NCI-H1417 (cell line): ENCODE results near the gene TBL1X.
"Not testable (repeated sequence)": the region's sequence is repeated elsewhere in the genome, so short reads cannot be mapped to it uniquely, and the experiment has no call there.

ENCODE experiments used
- DNase-seq, 3 experiments: peaks; one replicate each; lab custom pipeline; 2025; lab: John Stamatoyannopoulos, UW

Gene TBL1X

GRCh38 chrX:9765072-9765736 lies 300.3 kb downstream of the TBL1X start:
- DNase-seq: no peak

DNA sequence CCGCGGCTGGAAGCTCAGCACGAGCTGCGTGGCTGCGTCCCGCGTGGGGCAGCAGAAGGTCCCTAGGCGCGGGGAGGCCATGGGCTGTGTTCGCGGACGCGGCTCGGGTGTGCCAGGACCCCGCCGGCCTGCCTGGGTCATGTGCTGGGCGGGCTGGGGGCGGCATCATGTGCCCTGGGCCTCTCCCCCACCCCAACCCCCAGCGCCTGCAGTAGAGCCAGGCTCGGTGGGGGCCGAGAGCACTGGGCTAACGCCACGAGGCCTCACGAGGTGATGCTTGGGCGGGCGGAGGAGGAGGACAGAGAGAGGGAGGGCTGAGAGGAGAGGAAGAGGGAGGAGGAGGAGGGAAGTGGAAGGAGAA lies 300.9 kb downstream of the TBL1X start, which contains the start of gene GPR143:
Gene GPR143, minus strand, starts transcription at position 111 of the 361 bp plus-strand sequence. Its CDS starts 30 bp downstream, at position 81.
- no peak for DNase-seq

- DNase-seq: peak in 1 of 3 experiments; percentile 12
Observed at GRCh38 chrX:9767375-9767774, 302.5 kb downstream of the TBL1X start.

DNA sequence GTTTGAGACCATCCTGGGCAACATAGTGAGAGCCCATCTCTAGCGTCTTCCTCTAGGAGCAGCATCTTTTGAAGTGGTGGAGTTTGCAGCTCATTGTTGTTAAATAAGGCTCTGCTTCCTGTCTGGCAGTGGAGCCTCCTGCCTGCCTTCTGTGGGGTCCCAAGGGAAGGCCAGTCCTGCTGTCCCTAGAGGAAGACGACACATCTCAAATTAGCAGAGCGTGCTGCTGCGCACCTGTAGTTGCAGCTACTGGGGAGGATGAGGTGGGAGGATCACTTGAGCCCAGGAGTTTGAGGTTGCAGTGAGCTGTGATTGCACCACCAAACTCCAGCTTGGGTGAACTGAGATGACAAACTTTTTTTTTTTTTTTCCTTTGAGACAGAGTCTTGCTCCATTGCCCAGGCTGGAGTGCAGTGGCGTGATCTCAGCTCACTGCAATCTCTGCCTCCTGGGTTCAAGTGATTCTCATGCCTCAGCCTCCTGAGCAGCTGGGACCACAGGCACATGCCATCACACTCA lies 303.5 kb downstream of the TBL1X start:
- DNase-seq: not testable (repeated sequence)

- DNase-seq: no peak
Observed at GRCh38 chrX:9770319-9770718, 305.5 kb downstream of the TBL1X start.

DNA sequence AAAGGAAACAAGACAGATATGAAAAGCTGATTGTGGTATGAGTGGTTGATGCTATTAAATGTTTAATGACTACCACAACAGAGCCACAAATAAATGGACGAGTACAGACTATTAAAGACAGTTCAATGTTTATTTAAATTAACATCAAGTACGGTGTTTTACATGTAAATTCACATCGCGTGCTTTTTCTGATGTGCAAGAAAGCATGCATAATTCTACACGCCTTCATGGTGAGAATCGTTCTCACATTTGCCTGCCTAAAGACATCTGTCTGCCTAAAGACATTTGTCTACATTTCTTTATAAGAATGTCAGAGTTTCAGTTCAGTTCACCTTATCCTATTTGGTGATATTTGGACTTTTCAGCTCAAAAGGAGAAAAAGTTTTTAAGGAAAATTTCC lies 308.1 kb downstream of the TBL1X start:
- DNase-seq: no peak

DNA sequence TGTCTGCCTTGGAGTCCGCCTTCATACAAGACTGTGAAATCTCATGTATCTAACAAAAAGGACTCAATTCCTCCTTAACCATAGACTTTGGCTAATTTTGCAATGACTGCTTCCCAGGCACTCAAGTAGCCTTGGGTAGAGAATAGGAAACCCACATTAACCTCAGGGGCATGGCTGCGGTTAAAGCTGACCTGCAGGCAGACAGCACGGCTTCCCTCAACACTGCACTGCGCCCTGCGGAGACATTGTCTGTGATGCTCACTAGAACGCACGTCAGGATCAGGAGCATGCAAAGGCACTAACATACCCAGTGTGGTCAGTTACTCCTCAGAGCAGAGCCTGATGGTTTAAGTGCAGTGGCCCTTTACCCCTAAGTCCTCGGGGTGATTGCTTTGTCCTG lies 311.1 kb downstream of the TBL1X start:
- DNase-seq: no peak

GRCh38 chrX:9781941-9782340 lies 317.1 kb downstream of the TBL1X start:
- no peak for DNase-seq

DNA sequence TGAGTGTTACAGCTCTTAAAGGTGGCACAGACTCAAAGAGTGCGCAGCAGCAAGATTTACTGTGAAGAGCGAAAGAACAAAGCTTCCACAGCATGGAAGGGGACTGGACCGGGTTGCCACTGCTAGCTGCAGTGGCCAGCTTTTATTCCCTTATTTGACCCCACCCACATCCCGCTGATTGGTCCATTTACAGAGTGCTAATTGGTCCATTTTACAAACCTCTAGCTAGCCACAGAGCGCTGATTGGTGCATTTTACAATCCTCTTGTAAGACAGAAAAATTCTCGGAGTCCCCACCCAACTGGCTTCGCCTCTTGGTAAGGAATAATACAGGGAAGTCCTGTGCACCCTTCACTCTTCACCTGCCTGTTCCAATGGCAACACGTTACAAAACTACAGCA lies 319.5 kb downstream of the TBL1X start:
- no peak for DNase-seq

DNA sequence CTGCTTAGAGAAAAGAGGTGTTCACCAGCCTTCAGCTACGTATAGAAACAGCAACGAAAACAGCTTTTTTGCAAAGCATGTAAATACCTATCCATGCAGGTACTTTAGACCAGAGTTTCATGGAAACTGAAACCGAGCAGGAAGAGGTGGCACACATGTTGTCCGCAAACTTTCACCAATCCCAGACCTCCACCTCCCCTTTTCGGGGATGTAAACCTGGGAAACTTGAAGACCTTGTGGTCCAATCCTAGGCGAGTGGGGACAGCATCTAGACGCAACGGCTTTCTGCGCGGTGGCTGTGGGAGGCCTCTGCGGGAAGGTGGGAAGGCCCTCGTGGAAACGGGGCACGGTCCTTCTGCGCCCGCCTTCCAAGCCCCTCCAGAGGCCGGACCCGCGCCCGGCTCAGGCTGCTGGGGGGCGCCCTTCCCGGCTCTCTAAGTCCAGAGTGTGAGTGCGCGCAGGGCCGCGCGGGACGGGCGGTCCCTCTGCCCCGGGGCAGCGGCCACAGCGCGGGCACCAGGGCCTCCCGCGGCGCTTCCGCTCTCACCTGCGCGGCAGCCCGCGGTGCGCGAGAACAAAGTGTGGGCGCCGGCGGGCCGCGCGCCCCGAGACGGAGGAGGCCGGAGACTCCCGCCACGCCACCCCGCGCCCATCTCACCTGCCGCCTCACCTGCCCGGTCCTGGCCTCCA lies 320.5 kb downstream of the TBL1X start:
- DNase-seq: peak in 2 of 3 experiments; percentile 59 to 78

- DNase-seq: peak in 2 of 3 experiments; percentile 65 to 80
Observed at GRCh38 chrX:9785944-9786797, 321.3 kb downstream of the TBL1X start, which contains the start of gene SHROOM2. SHROOM2 (plus strand) TSS chrX:9786429; CDS start chrX:9786546, 117 bp downstream.

DNA sequence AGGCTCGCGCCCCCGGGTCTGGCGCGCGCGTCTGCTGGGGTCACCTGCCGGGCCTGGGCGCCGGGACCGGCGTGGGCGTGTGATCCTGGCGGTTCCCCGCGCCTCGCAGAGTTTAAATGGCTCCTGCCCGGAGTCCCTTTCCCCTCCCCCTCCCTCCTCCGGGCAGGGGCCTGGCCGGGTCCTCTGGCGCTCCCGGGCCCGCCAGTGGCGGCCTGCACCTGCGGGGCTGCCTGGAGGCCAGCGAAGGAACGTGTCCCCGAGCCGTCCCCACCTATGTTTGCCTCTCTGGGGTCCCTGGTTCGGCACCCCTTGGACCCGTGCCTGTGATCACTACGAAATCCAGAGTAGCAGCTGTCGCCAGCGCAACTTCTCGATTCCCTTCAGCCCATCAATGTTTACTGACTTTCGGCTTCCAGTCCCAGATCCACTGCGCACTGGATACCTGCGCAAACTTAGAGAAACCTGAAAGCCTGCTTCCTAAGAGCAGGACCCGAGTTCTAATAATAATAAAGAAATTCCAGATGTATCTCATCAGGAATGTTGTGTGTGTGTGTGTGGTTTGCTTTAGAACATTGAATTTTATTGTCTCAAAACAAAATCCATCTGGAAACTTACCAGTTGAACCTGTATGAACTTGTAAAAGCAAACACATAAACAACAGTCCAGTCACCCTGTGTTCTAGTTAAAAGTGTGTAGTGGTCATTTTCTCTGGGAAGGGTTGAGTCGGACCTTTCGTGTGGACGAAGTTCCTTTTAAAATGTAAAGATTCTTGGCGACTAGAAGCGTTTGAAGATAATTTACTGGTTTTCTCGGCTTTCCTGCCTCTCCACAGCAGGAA lies 322.2 kb downstream of the TBL1X start:
- peak in 2 of 3 experiments; percentile 67 to 80 for DNase-seq

GRCh38 chrX:9788911-9789310 lies 324.1 kb downstream of the TBL1X start:
- peak in 2 of 3 experiments; percentile 40 to 69 for DNase-seq

- DNase-seq: no peak
Observed at GRCh38 chrX:9789555-9789954, 324.7 kb downstream of the TBL1X start.
